ENCODE results near the gene PLEKHA3.
A peak's percentile ranks its signal among the peaks of the same experiment; 100 is the strongest.

Gene PLEKHA3

GRCh38 chr2:178480227-178481181 lies at the start of gene PLEKHA3:
TSS of gene PLEKHA3 (plus strand) at chr2:178480457. CDS start at chr2:178480870, 413 bp downstream.
- H3K27me3 ChIP-seq (ENCODE audit: control insufficient read depth in 1 of 2, insufficient read depth in 2 of 2, low read length in 2 of 2), result no peaks in the 10 kb centered on the region
- H3K4me1 ChIP-seq (ENCODE audit: control insufficient read depth, insufficient read depth, low read length), result peaks cover 21% of the 10 kb centered on the region
- peak within 1 kb of the TSS; percentile 88 to 94 for H3K9ac ChIP-seq (ENCODE audit: low read length in 2 of 2)

GRCh38 chr2:178436662-178437061 lies 43.6 kb upstream of the PLEKHA3 start:
- Histone ChIP-seq H3K4me1 (ENCODE audit: control insufficient read depth, insufficient read depth, low read length) (no peaks in the 10 kb centered on the region), H3K9ac (ENCODE audit: low read length in 2 of 2) (no peak overlapping the region), H3K27ac (ENCODE audit: low read length) (no peak overlapping the region), H3K4me3 (ENCODE audit: low read length in 2 of 2) (no peak overlapping the region), H3K36me3 (ENCODE audit: control insufficient read depth in 2 of 2, insufficient read depth in 2 of 2, low read length in 2 of 2) (peaks cover 33 to 52% of the 10 kb centered on the region in 2 donors), H3K27me3 (ENCODE audit: control insufficient read depth in 1 of 2, insufficient read depth in 2 of 2, low read length in 2 of 2) (no peaks in the 10 kb centered on the region), H3K9me3 (ENCODE audit: control insufficient read depth in 2 of 2, low read length in 2 of 2) (no peaks in the 10 kb centered on the region)

More at GRCh38 chr2:178480227-178481181, at the start of gene PLEKHA3:
- Histone ChIP-seq H3K36me3 (ENCODE audit: control insufficient read depth in 2 of 2, insufficient read depth in 2 of 2, low read length in 2 of 2) (no peaks in the 10 kb centered on the region), H3K4me3 (ENCODE audit: low read length in 2 of 2) (peak within 1 kb of the TSS; percentile 91 to 99), H3K27ac (ENCODE audit: low read length) (peak within 1 kb of the TSS; percentile 99), H3K9me3 (ENCODE audit: control insufficient read depth in 2 of 2, low read length in 2 of 2) (no peaks in the 10 kb centered on the region)

- H3K27ac ChIP-seq (ENCODE audit: low read length), result no peak overlapping the region
- no peak overlapping the region for H3K9ac ChIP-seq (ENCODE audit: low read length in 2 of 2)
- no peaks in the 10 kb centered on the region for H3K27me3 ChIP-seq (ENCODE audit: control insufficient read depth in 1 of 2, insufficient read depth in 2 of 2, low read length in 2 of 2)
- H3K4me1 ChIP-seq (ENCODE audit: control insufficient read depth, insufficient read depth, low read length), result no peaks in the 10 kb centered on the region
- H3K9me3 ChIP-seq (ENCODE audit: control insufficient read depth in 2 of 2, low read length in 2 of 2), result no peaks in the 10 kb centered on the region
- peaks cover 24 to 42% of the 10 kb centered on the region in 2 donors for H3K36me3 ChIP-seq (ENCODE audit: control insufficient read depth in 2 of 2, insufficient read depth in 2 of 2, low read length in 2 of 2)
- no peak overlapping the region for H3K4me3 ChIP-seq (ENCODE audit: low read length in 2 of 2)
Measured at GRCh38 chr2:178441426-178441825, 38.8 kb upstream of the PLEKHA3 start.

GRCh38 chr2:178448968-178449661 lies 31.1 kb upstream of the PLEKHA3 start:
- no peak overlapping the region for H3K9ac ChIP-seq (ENCODE audit: low read length in 2 of 2)
- peaks cover 9 to 17% of the 10 kb centered on the region in 2 donors for H3K36me3 ChIP-seq (ENCODE audit: control insufficient read depth in 2 of 2, insufficient read depth in 2 of 2, low read length in 2 of 2)
- no peaks in the 10 kb centered on the region for H3K9me3 ChIP-seq (ENCODE audit: control insufficient read depth in 2 of 2, low read length in 2 of 2)
- peak overlapping the region in 1 of 2 donors; percentile 77 for H3K4me3 ChIP-seq (ENCODE audit: low read length in 2 of 2)
- no peaks in the 10 kb centered on the region for H3K27me3 ChIP-seq (ENCODE audit: control insufficient read depth in 1 of 2, insufficient read depth in 2 of 2, low read length in 2 of 2)
- H3K4me1 ChIP-seq (ENCODE audit: control insufficient read depth, insufficient read depth, low read length), result peaks cover 19% of the 10 kb centered on the region
- no peak overlapping the region for H3K27ac ChIP-seq (ENCODE audit: low read length)

DNA sequence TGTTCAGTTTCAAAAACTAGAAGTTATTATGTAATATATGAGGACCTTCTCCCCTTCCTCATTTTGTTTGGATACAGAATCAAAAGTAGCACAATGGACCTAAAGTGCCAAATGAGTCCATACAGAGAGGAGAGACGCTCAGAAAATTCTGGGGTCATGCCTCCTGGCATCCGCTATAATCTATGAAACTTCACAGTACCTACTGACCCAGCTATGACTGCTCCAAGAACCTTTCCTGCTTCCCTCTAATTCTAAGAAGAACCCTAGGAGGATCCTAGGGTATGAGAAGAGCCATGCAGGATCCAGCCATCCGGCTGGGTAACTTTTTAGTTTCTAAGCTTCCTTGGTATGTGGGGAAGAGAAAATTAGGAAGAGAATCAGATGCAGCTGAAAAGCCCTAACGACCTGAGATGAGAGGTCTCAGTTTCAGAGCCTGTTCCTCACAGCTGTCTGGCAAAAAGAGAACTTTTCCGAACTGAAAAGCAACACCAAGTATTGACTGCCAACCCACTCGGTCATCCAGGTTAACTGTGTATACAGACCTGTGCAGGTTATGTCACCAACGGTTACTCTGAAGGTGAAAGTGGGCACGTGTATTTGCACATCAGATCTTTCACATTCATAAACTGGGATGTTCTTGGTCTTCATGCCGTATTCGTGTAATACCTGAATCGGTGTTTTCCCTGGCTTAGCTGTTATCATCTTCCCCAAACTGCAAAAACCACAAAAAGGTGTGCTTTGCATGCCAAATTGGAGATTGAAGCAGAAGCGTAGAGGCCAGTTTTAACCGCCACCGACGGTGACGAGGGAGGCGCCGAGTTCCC lies 30.3 kb upstream of the PLEKHA3 start:
- peak overlapping the region; percentile 77 to 87 for H3K4me3 ChIP-seq (ENCODE audit: low read length in 2 of 2)
- H3K9ac ChIP-seq (ENCODE audit: low read length in 2 of 2), result peak overlapping the region; percentile 86 to 99
- H3K4me1 ChIP-seq (ENCODE audit: control insufficient read depth, insufficient read depth, low read length), result peaks cover 19% of the 10 kb centered on the region
- no peaks in the 10 kb centered on the region for H3K9me3 ChIP-seq (ENCODE audit: control insufficient read depth in 2 of 2, low read length in 2 of 2)
- peaks cover 9 to 15% of the 10 kb centered on the region in 2 donors for H3K36me3 ChIP-seq (ENCODE audit: control insufficient read depth in 2 of 2, insufficient read depth in 2 of 2, low read length in 2 of 2)
- H3K27me3 ChIP-seq (ENCODE audit: control insufficient read depth in 1 of 2, insufficient read depth in 2 of 2, low read length in 2 of 2), result no peaks in the 10 kb centered on the region
- peak overlapping the region; percentile 99 for H3K27ac ChIP-seq (ENCODE audit: low read length)

GRCh38 chr2:178450524-178450773 lies 29.8 kb upstream of the PLEKHA3 start:
- Histone ChIP-seq H3K4me1 (ENCODE audit: control insufficient read depth, insufficient read depth, low read length) (peaks cover 19% of the 10 kb centered on the region), H3K27ac (ENCODE audit: low read length) (peak overlapping the region; percentile 99), H3K36me3 (ENCODE audit: control insufficient read depth in 2 of 2, insufficient read depth in 2 of 2, low read length in 2 of 2) (peaks cover 9 to 10% of the 10 kb centered on the region in 2 donors), H3K9me3 (ENCODE audit: control insufficient read depth in 2 of 2, low read length in 2 of 2) (no peaks in the 10 kb centered on the region), H3K9ac (ENCODE audit: low read length in 2 of 2) (peak overlapping the region; percentile 86 to 99), H3K27me3 (ENCODE audit: control insufficient read depth in 1 of 2, insufficient read depth in 2 of 2, low read length in 2 of 2) (no peaks in the 10 kb centered on the region), H3K4me3 (ENCODE audit: low read length in 2 of 2) (peak overlapping the region; percentile 77 to 87)

GRCh38 chr2:178450774-178451525 lies 29.3 kb upstream of the PLEKHA3 start, which contains the start of the genes PJVK and PRKRA:
TSS of gene PJVK (plus strand) at chr2:178451378. CDS start at chr2:178453410, 2,032 bp downstream.
TSS of gene PRKRA (minus strand) at chr2:178451175. CDS start at chr2:178451030, 145 bp downstream.
- Histone ChIP-seq H3K27ac (ENCODE audit: low read length) (peak within 1 kb of the TSS; percentile 99), H3K4me3 (ENCODE audit: low read length in 2 of 2) (peak within 1 kb of the TSS; percentile 77 to 87), H3K27me3 (ENCODE audit: control insufficient read depth in 1 of 2, insufficient read depth in 2 of 2, low read length in 2 of 2) (no peaks in the 10 kb centered on the region), H3K9ac (ENCODE audit: low read length in 2 of 2) (peak within 1 kb of the TSS; percentile 98 to 99), H3K4me1 (ENCODE audit: control insufficient read depth, insufficient read depth, low read length) (peaks cover 19% of the 10 kb centered on the region), H3K9me3 (ENCODE audit: control insufficient read depth in 2 of 2, low read length in 2 of 2) (no peaks in the 10 kb centered on the region), H3K36me3 (ENCODE audit: control insufficient read depth in 2 of 2, insufficient read depth in 2 of 2, low read length in 2 of 2) (peaks cover 8 to 9% of the 10 kb centered on the region in 2 donors)

DNA sequence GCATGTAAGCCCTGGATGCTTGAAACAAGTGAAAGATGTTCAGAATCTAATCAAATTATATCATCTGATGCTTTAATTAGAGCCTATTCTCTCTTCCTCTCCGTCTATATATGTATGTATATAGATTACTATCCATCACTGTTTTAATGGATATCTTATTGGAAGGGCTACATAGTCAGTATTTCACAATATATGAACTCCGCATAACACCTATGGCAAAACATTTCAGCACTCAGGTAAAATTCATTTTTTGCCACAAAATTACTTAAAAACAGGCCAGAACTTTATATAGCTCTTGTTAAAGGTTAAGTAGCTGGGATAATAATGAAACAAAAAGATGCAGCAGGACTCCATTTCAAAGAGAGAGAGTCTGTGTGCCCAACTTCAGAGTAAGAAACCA lies 27.9 kb upstream of the PLEKHA3 start:
- Histone ChIP-seq H3K4me3 (ENCODE audit: low read length in 2 of 2) (peak overlapping the region in 1 of 2 donors; percentile 77), H3K4me1 (ENCODE audit: control insufficient read depth, insufficient read depth, low read length) (peaks cover 19% of the 10 kb centered on the region), H3K9me3 (ENCODE audit: control insufficient read depth in 2 of 2, low read length in 2 of 2) (no peaks in the 10 kb centered on the region), H3K27ac (ENCODE audit: low read length) (peak overlapping the region; percentile 99), H3K27me3 (ENCODE audit: control insufficient read depth in 1 of 2, insufficient read depth in 2 of 2, low read length in 2 of 2) (no peaks in the 10 kb centered on the region), H3K36me3 (ENCODE audit: control insufficient read depth in 2 of 2, insufficient read depth in 2 of 2, low read length in 2 of 2) (peaks cover 1 to 6% of the 10 kb centered on the region in 2 donors), H3K9ac (ENCODE audit: low read length in 2 of 2) (no peak overlapping the region)

- H3K9me3 ChIP-seq (ENCODE audit: control insufficient read depth in 2 of 2, low read length in 2 of 2), result no peaks in the 10 kb centered on the region
- no peak overlapping the region for H3K27ac ChIP-seq (ENCODE audit: low read length)
- H3K4me3 ChIP-seq (ENCODE audit: low read length in 2 of 2), result no peak overlapping the region
- no peaks in the 10 kb centered on the region for H3K27me3 ChIP-seq (ENCODE audit: control insufficient read depth in 1 of 2, insufficient read depth in 2 of 2, low read length in 2 of 2)
- H3K9ac ChIP-seq (ENCODE audit: low read length in 2 of 2), result no peak overlapping the region
- peaks cover 19% of the 10 kb centered on the region for H3K4me1 ChIP-seq (ENCODE audit: control insufficient read depth, insufficient read depth, low read length)
- H3K36me3 ChIP-seq (ENCODE audit: control insufficient read depth in 2 of 2, insufficient read depth in 2 of 2, low read length in 2 of 2), result peaks cover 0 to 6% of the 10 kb centered on the region in 2 donors
Measured at GRCh38 chr2:178452870-178453269, 27.4 kb upstream of the PLEKHA3 start.
